Stimulated activated CD8-positive, alpha-beta memory T cell treated with anti-CD3 and anti-CD28 coated beads, Interleukin-4, amount 100 ng/mL, for 1 hour (primary cell): ENCODE measurements around the gene C10orf143.
"Not testable (repeated sequence)": the region's sequence is repeated elsewhere in the genome, so short reads cannot be mapped to it uniquely, and the experiment has no call there.

ENCODE experiments used
- DNase-seq, 2 donors: peaks; one replicate each; pipeline ENCODE4 v3.0.0-alpha.2; 2020; ENCODE audit warnings: low read depth in 2 of 2, low spot score in 1 of 2

C10orf143 gene

GRCh38 chr10:130036296-130037065 is 74.1 kb downstream of the C10orf143 start:
- DNase-seq: no peak

DNA sequence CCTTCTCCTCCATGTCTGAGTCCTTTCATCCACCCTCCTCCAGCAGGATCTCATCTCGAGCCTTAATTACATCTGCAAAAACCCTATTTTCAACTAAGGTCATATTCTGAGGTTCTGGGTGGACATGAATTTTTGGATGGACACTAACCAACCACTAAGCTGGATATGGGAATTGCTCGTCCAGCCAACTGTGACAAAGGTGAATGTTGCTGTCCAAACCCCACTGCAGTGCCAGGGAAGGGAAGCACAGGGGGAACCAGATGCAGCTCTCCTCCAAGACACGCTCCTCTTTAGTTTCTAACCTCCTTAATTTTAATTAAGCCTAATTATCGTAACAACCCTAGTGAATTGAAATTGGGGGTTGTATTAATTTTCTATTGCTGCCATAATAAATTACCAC is 81.4 kb downstream of the C10orf143 start:
- no peak for DNase-seq

DNA sequence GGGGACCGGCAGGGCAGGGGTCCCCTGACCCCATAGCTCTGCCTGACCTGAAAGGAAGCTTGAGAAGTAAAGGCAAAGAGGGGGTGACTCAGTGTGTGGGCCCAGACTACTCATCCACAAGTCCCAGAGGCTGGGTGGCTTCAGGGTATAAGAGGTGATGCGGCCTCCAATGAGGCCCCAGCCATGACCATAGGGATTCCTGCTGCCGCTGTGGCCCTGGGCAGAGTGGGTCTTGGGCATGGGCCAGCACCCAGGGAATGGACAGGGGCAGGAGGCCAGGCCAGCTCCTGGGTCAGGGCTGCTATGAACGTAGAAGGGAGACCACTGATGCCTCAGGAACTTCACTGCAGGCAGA is 82.2 kb downstream of the C10orf143 start:
- no peak for DNase-seq

GRCh38 chr10:130027716-130028464 is 82.7 kb downstream of the C10orf143 start:
- no peak for DNase-seq

- DNase-seq: no peak
These were observed 83.8 kb downstream of the C10orf143 start for GRCh38 chr10:130026670-130027456.

GRCh38 chr10:130025811-130026485 is 84.7 kb downstream of the C10orf143 start:
- no peak for DNase-seq

DNA sequence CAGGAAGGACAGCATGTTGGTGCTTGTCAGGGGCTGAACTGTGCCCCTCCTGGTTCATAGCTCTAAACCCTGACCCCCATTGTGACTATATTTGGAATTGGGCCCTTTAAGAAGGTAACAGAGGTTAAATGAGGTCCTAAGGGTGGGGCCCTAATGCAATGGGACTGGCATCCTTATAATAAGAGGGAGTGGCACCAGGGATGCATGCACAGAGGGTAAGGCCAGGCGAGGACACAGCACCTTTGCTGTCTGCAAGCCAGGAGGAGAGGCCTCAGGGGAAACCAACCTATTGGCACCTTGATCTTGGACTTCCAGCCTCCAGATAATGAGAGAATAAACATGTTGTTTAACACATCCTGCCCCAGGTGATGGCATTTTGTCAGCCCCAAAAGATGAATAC is 85.3 kb downstream of the C10orf143 start:
- no peak for DNase-seq

- no peak for DNase-seq
These were observed 85.8 kb downstream of the C10orf143 start for GRCh38 chr10:130024779-130025325.

DNA sequence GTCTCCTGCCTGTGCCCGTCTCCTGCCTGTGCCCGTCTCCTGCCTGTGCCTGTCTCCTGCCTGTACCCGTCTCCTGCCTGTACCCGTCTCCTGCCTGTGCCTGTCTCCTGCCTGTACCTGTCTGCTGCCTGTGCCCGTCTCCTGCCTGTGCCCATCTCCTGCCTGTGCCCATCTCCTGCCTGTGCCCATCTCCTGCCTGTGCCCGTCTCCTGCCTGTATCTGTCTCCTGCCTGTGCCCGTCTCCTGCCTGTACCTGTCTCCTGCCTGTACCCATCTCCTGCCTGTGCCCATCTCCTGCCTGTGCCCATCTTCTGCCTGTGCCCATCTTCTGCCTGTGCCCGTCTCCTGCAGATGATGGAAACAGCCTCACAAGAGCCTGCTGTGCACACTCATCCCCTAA is 86.3 kb downstream of the C10orf143 start:
- DNase-seq: not testable (repeated sequence)

GRCh38 chr10:130023454-130024230 is 87.0 kb downstream of the C10orf143 start:
- no peak for DNase-seq

DNA sequence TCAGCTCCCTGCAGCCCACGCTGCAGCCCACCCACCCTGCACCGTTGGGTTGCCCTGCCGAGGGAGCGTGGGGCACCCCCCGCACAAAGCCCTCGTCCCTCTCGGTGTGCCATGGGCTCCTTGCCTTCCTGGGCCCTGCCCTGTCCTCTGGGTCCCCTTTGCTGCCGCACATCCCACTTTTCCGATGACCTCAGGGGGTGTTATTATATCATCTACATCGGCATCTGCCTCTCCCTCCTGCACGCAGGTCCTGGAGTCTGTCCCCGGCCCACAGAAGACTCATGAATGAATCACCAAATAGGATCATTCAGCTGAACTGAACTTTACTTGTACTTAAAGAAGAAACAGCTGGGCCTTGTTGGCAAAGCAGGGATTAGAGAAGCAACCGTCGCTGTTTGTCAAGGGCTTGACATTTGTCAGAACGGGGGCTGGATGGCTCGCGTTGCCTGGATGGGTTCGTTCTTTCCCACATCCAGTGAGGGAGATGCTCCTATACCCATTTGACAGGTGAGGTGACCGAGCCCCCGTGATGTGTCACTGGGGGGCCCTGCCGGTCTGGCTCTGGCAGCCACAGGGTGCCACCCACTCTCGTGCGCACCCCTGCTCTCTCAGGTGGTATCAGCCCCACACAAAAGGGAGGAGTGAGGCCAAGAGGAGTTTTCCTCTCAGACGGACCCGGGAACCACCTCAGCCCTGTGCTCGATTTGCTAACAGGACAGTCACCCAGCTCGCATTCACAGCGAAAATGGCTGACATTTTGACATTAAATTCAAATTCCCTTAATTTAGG is 87.9 kb downstream of the C10orf143 start:
- no peak for DNase-seq

DNA sequence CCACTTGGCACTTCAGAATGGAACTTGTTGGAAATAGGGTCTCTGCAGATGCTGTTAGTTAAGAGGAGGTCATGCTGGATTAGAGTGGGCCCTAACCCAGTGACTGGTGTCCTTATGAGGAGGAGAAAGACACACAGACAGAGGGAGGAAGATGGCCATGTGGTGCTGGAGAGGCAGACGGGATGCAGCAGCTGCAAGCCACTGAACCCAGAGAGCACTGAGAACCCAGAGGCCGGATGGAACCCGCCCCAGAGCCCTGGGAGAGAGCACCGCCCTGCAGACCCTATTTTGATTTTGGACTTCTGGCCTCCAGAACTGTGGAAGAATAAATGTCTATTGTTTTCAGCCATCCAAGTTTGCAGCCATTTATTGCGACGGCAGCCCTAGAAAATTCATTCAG is 88.5 kb downstream of the C10orf143 start:
- no peak for DNase-seq

DNA sequence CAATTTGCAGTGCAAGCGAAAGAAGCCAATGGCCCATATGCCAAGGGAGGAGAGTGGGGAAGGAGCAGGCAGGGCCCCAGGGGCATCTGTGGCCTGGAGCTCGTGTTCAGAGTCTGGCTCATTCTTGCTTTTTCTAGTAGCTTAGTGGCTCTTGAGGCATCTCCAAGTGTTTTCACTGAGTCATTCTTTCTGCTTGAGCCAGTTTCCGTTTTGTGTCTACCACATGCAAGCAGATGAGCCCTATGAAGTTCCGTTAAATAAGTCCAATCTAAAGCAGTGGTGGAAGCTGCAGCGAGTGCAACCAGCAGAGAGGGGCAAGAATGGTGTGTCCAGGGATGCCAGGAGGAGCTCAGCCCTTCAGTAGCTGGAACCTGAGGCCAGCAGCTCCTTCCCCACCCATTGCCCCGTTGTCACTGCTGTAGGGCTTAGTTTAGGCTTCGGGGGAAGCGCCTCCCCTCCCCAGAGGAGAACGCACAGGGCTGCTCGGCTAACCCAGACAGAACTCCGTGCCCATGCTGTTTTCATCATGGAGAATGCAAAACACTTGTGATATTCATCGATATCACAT is 89.2 kb downstream of the C10orf143 start:
- no peak for DNase-seq

DNA sequence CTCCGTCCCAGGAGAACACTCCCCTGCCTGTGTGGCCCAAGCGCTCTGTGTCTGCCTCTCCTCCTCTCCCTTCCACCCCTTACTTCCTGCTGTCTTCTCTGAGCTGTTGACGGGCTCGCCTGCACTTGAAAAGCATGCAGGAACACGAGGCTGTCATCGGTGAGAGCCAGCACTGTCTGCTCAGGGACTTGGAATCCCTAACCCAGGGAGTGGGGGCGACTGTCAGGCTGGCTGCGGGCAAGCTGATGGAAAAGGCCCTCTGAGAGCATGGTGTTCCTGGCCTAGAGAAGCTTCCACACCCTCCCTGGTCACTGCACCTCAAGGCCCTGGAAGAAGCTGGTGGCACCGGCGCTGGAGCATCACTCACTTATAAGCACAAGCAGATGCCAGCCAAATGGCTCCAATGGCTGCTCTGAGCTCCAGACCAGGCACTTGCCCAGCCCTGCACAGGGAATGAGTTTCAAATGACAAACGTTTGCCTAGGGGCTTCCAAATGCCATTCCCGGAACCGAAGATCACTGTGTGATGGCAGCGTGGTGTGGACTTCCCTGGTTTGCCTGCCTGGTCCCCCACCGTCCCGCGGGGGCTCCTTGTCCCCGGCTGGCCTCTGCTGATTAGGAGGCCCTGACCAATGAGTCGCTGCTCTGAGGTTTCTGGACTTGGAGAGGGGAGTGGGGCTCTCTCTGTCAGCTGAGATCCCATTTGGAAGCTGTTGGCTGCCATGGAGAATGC is 89.8 kb downstream of the C10orf143 start:
- no peak for DNase-seq

GRCh38 chr10:130018730-130019185 is 91.9 kb downstream of the C10orf143 start:
- DNase-seq: no peak

DNA sequence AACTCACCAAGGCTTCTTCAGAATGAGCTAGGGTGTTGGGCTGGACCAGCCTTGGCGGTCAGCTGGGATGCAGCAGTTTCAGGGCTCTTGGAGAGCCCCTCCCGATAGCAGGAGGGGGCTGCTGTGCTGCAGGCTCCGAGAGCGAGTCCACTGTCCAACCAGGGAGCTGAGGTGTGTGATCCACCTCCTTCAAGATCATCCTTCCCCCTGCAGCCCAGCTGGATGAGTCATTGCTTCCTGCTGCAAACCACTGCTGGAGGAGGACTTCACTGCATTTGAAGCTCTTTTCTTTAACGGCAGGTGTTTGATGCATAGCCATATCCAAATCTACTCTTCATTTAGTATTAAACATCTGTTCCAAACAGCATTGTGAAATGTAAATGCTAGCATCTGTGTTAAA is 92.4 kb downstream of the C10orf143 start:
- no peak for DNase-seq

GRCh38 chr10:130017631-130018022 is 93.0 kb downstream of the C10orf143 start:
- DNase-seq: no peak

- DNase-seq: no peak
These were observed 93.5 kb downstream of the C10orf143 start for GRCh38 chr10:130016993-130017630.
